Tibial nerve (tissue), 4 donors: ENCODE measurements around the gene RRP36.

Source experiments
- CTCF ChIP-seq, 5 experiments: fragments of 200-600 bp in 3 of 5; fragments of 450-650 bp in 2 of 5; sonication (generic) in 3 of 5; IDR thresholded peaks; one replicate each; pipeline ENCODE4 v1.5.1; 2016 to 2019; ENCODE audit warnings: antibody characterized with exemption in 5 of 5, mild to moderate bottlenecking in 3 of 5, moderate library complexity in 2 of 5
- EP300 ChIP-seq, 2 donors: sonication (generic); formaldehyde crosslinking; IDR thresholded peaks; one replicate each; pipeline ENCODE4 v1.6.1; 2017; ENCODE audit warnings: antibody characterized with exemption in 2 of 2, mild to moderate bottlenecking in 1 of 2
- POLR2A ChIP-seq, 2 donors: fragments of 450-650 bp; IDR thresholded peaks; one replicate each; pipeline ENCODE4 v1.6.1; 2017; ENCODE audit warnings: antibody characterized with exemption in 2 of 2, mild to moderate bottlenecking in 2 of 2, moderate library complexity in 2 of 2

DNA sequence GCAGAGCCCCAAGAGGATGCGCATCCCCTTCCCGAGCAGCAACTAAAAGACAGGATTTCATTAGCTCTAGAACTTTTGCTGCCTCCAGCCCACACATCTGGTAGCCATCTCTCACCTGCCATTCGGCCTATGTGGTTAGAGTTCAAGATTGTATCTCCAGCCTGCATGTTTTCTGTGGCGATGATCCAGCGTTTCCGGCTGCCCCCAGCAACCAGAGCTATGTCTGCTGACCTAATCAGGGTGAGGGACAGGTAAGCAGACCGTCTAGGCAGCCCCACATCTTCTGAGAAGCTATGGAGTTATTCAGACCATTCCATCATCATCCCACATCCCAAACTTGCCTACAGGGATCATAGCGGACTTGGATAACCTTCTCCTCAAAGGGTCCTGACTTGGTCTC is 34.5 kb downstream of the RRP36 start:
- TF ChIP-seq CTCF (IDR thresholded peaks at IDR 0.05) (no peak), POLR2A (IDR thresholded peaks at IDR 0.05) (no peak), EP300 (IDR thresholded peaks at IDR 0.05) (no peak)
